ENCODE data around the gene MBD6.
A peak's percentile ranks its signal among the peaks of the same experiment; 100 is the strongest.

MBD6 gene

DNA sequence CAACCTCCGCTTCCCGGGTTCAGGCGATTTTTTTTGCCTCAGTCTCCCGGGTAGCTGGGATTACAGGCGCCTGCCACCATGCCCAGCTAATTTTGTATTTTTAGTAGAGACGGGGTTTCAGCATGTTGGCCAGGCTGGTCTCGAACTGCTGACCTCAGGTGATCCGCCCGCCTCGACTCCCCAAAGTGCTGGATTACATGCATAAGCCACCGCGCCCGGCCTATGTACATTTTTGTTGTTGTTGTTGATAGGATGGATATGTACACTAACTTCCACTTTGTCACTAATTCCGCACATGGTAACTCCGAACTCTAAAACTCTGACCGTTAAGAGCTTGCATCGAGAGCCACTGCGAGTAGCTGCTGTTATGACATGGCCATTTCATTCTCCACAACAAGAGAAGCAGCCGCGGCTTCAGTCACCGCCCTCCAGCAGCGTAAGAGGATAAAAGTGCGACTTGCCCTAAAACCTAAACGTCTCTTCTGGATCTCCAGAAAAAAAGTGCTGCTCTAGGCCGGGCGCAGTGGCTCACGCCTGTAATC, 35.5 kb upstream of the MBD6 start:
- intact Hi-C loops (cut with DNase I; ENCODE audit: low total_unique reads): loop anchor here (10.0 kb wide), 1 partner anchor 138 kb away; no protein-coding TSS in a partner anchor
- Histone ChIP-seq H3K4me1 (peaks cover 0 to 17% (median 13%) of the 10 kb centered on the region in 4 donors), H3K9me3 (no peaks in the 10 kb centered on the region), H3K27ac (peak overlapping the region; percentile 78 to 82), H3K27me3 (peaks cover 0 to 6% of the 10 kb centered on the region in 2 donors), H3K36me3 (peaks cover 25 to 30% (median 26%) of the 10 kb centered on the region in 3 donors), H3K4me3 (peak overlapping the region; percentile 86 to 98)
- DNase-seq: no peak
- TF ChIP-seq, protein P1, sequence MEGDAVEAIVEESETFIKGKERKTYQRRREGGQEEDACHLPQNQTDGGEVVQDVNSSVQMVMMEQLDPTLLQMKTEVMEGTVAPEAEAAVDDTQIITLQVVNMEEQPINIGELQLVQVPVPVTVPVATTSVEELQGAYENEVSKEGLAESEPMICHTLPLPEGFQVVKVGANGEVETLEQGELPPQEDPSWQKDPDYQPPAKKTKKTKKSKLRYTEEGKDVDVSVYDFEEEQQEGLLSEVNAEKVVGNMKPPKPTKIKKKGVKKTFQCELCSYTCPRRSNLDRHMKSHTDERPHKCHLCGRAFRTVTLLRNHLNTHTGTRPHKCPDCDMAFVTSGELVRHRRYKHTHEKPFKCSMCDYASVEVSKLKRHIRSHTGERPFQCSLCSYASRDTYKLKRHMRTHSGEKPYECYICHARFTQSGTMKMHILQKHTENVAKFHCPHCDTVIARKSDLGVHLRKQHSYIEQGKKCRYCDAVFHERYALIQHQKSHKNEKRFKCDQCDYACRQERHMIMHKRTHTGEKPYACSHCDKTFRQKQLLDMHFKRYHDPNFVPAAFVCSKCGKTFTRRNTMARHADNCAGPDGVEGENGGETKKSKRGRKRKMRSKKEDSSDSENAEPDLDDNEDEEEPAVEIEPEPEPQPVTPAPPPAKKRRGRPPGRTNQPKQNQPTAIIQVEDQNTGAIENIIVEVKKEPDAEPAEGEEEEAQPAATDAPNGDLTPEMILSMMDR (IDR thresholded peaks at IDR 0.05): no peak

DNA sequence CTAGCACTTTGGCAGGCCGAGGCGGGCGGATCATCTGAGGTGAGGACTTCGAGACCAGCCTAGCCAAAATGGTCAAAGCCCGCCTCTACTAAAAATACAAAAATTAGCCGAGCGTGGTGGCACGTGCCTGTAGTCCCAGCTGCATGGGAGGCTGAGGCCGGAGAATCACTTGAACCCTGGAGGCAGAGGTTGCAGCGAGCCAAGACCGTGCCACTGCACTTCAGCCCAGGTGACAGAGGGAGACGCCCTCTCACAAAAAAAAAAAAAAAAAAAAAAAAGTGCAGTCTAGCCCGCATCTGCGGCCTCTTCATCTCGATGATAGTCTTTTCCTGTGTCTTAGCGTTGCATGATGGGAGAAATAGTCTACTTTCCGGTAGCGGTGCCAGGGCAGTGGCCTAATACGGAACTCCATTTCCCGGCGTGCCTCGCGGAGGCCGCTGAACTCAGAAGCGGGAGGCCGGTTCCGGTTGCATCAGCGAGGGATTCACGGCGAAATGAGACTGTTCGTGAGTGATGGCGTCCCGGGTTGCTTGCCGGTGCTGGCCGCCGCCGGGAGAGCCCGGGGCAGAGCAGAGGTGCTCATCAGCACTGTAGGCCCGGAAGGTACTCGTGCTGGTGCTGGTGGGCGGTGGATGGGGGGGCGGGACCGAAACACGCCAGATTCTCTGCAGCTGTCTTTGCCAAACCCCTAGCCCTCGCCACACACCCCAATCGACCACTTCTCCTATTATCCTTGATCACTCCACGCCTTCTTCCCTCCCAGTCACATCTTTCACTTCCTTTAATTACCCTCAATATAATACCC, 34.8 kb upstream of the MBD6 start, which contains the start of gene MARS1:
Gene MARS1, plus strand, starts transcription at position 472 of the 805 bp plus-strand sequence. Its CDS starts 23 bp downstream, at position 495.
- intact Hi-C loops (cut with DNase I; ENCODE audit: low total_unique reads): loop anchor here (1.0 to 10.0 kb wide), 2 partner anchors 25 to 137 kb away; no protein-coding TSS in a partner anchor
- H3K4me3 ChIP-seq: peak within 1 kb of the TSS; percentile 86 to 98
- H3K4me1 ChIP-seq: peaks cover 0 to 17% (median 13%) of the 10 kb centered on the region in 4 donors
- H3K9me3 ChIP-seq: no peaks in the 10 kb centered on the region
- H3K27me3 ChIP-seq: peaks cover 0 to 1% of the 10 kb centered on the region in 2 donors
- peak within 1 kb of the TSS; percentile 78 to 82 for H3K27ac ChIP-seq
- TF ChIP-seq, protein P1 (IDR thresholded peaks at IDR 0.05): no peak
- H3K36me3 ChIP-seq: peaks cover 28 to 36% (median 32%) of the 10 kb centered on the region in 3 donors
- DNase-seq: peak; percentile 97

DNA sequence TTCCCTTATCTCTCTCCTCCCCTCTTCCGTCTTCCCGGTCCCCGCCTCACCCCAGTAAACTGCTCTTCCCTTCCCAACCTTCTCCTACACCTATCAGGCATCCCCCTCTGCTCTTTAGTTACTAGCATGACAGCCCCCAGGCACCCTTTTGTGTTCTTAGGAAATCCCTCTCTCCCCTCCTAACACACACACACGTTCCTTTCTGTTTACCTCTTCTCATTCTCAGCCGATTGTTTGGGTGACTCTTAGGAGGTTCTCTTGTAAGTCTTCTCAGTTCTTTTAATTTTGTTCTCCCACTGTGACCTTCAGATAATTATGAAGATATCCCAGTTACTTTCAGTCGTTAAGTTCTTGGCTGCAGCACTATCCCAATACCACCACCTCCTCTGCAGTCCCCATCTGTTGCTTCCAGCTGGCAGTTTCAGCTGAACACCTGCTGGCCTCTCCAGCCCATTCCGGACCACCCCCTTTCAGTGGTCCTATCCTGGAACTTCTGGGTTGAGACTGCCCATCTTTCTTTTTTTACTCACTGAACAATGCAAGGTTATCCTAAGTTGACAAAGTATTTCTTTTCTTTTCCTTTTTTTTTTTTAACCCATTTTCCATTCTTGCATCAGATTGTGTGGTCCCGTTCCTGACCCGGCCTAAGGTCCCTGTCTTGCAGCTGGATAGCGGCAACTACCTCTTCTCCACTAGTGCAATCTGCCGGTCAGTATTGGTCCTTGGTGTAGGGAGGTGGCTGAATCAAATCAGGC, 34.0 kb upstream of the MBD6 start:
- no peak for DNase-seq

DNA sequence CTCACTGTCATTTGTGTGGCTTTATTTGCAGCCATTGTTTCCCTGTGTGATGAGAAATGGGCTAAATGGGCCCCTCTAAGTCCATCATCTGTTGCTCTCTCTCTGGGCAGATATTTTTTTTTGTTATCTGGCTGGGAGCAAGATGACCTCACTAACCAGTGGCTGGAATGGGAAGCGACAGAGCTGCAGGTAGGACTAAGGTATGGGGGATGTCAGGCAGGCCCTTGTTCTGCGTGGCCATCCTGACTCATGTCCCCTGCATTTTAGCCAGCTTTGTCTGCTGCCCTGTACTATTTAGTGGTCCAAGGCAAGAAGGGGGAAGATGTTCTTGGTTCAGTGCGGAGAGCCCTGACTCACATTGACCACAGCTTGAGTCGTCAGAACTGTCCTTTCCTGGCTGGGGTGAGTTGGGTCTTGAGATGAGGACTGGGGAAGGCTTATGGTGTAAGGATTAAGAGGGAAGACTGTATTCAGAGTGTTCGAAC, 33.4 kb upstream of the MBD6 start:
- H3K36me3 ChIP-seq: peaks cover 34 to 38% (median 37%) of the 10 kb centered on the region in 3 donors
- H3K27ac ChIP-seq: peak overlapping the region in 1 of 2 donors; percentile 82
- TF ChIP-seq, protein P1 (IDR thresholded peaks at IDR 0.05): no peak
- H3K4me3 ChIP-seq: peak overlapping the region in 1 of 2 donors; percentile 98
- no peak for DNase-seq
- no peaks in the 10 kb centered on the region for H3K9me3 ChIP-seq
- intact Hi-C loops (cut with DNase I; ENCODE audit: low total_unique reads): loop anchor here (10.0 kb wide), 1 partner anchor 136 kb away; no protein-coding TSS in a partner anchor
- peaks cover 0 to 17% (median 13%) of the 10 kb centered on the region in 4 donors for H3K4me1 ChIP-seq
- H3K27me3 ChIP-seq: no peaks in the 10 kb centered on the region

More for the DNA sequence above, 34.0 kb upstream of the MBD6 start:
- TF ChIP-seq, protein P1 (IDR thresholded peaks at IDR 0.05): no peak
- Histone ChIP-seq H3K27ac (peak overlapping the region; percentile 78 to 82), H3K36me3 (peaks cover 30 to 38% (median 34%) of the 10 kb centered on the region in 3 donors), H3K4me1 (peaks cover 0 to 17% (median 13%) of the 10 kb centered on the region in 4 donors), H3K4me3 (peak overlapping the region; percentile 86 to 98), H3K9me3 (no peaks in the 10 kb centered on the region), H3K27me3 (no peaks in the 10 kb centered on the region)
- intact Hi-C loops (cut with DNase I; ENCODE audit: low total_unique reads): loop anchor here (1.0 to 10.0 kb wide), 2 partner anchors 26 to 136 kb away; no protein-coding TSS in a partner anchor

DNA sequence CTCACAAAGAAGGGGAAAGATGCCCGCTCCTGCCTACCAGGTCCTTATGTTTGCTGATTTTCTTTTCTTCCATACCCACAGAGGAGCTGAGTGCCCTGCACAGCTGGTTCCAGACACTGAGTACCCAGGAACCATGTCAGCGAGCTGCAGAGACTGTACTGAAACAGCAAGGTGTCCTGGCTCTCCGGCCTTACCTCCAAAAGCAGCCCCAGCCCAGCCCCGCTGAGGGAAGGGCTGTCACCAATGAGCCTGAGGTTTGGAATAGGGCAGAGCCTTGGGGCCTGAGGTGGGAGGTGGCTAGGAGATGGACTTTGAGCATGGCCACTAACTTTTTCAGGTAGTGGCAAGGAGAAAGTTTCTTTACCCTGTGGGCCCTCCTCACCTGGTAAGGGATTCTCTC, 32.5 kb upstream of the MBD6 start:
- Histone ChIP-seq H3K27ac (no peak overlapping the region), H3K27me3 (no peaks in the 10 kb centered on the region), H3K4me1 (peaks cover 0 to 17% (median 13%) of the 10 kb centered on the region in 4 donors), H3K36me3 (peaks cover 34 to 42% (median 41%) of the 10 kb centered on the region in 3 donors), H3K4me3 (no peak overlapping the region), H3K9me3 (no peaks in the 10 kb centered on the region)
- intact Hi-C loops (cut with DNase I; ENCODE audit: low total_unique reads): no loop called here
- no peak for DNase-seq
- TF ChIP-seq, protein P1 (IDR thresholded peaks at IDR 0.05): no peak
